Skin epidermis (tissue), 12 donors: ENCODE data around the gene CBY2.
"Not testable (repeated sequence)": the region's sequence is repeated elsewhere in the genome, so short reads cannot be mapped to it uniquely, and the experiment has no call there.

ENCODE experiments used
- H3K27ac ChIP-seq, 21 experiments: fragments of 200-600 bp; sonication (generic) in 11 of 21; one replicate each; pipeline ENCODE4 v1.5.0; 2020; ENCODE audit warnings: mild to moderate bottlenecking in 3 of 21, inconsistent platforms in 2 of 21, moderate library complexity in 2 of 21
- H3K4me3 ChIP-seq, 7 experiments: fragments of 200-600 bp; sonication (generic) in 2 of 7; one replicate each; pipeline ENCODE4 v1.5.0; 2020; ENCODE audit warnings: inconsistent platforms in 2 of 7, mild to moderate bottlenecking in 2 of 7, moderate library complexity in 1 of 7

The CBY2 gene

GRCh38 chr13:45702088-45702487, at the start of gene CBY2:
CBY2 (plus strand) TSS chr13:45702320; CDS start chr13:45702391, 71 bp downstream.
- no peak within 1 kb of the TSS for H3K27ac ChIP-seq

GRCh38 chr13:45654633-45655349, 47.3 kb upstream of the CBY2 start:
- H3K4me3 ChIP-seq: no peak overlapping the region
- no peak overlapping the region for H3K27ac ChIP-seq

More at GRCh38 chr13:45702088-45702487, at the start of gene CBY2:
- no peak within 1 kb of the TSS for H3K4me3 ChIP-seq

GRCh38 chr13:45658586-45659235, 43.4 kb upstream of the CBY2 start:
- Histone ChIP-seq H3K27ac (no peak overlapping the region), H3K4me3 (no peak overlapping the region)

GRCh38 chr13:45659536-45659935, 42.6 kb upstream of the CBY2 start:
- H3K27ac ChIP-seq: no peak overlapping the region
- H3K4me3 ChIP-seq: no peak overlapping the region

GRCh38 chr13:45660458-45660857, 41.7 kb upstream of the CBY2 start:
- H3K27ac ChIP-seq, H3K4me3 ChIP-seq: not testable (repeated sequence)

GRCh38 chr13:45662162-45662561, 40.0 kb upstream of the CBY2 start:
- no peak overlapping the region for H3K4me3 ChIP-seq
- no peak overlapping the region for H3K27ac ChIP-seq

GRCh38 chr13:45662903-45663302, 39.2 kb upstream of the CBY2 start:
- not testable (repeated sequence) for H3K27ac ChIP-seq, H3K4me3 ChIP-seq

GRCh38 chr13:45669626-45670025, 32.5 kb upstream of the CBY2 start:
- H3K27ac ChIP-seq, H3K4me3 ChIP-seq: not testable (repeated sequence)

GRCh38 chr13:45670189-45670885, 31.8 kb upstream of the CBY2 start:
- Histone ChIP-seq H3K4me3 (no peak overlapping the region), H3K27ac (peak overlapping the region in 1 of 21 experiments; percentile 55)

- Histone ChIP-seq H3K27ac (no peak overlapping the region), H3K4me3 (no peak overlapping the region)
These were observed 27.2 kb upstream of the CBY2 start for GRCh38 chr13:45674908-45675307.

GRCh38 chr13:45678282-45678681, 23.8 kb upstream of the CBY2 start:
- Histone ChIP-seq H3K27ac (no peak overlapping the region), H3K4me3 (no peak overlapping the region)

GRCh38 chr13:45681113-45681512, 21.0 kb upstream of the CBY2 start:
- no peak overlapping the region for H3K27ac ChIP-seq
- H3K4me3 ChIP-seq: no peak overlapping the region

GRCh38 chr13:45682494-45683008, 19.6 kb upstream of the CBY2 start:
- H3K27ac ChIP-seq: no peak overlapping the region
- H3K4me3 ChIP-seq: no peak overlapping the region

GRCh38 chr13:45683701-45684100, 18.4 kb upstream of the CBY2 start:
- Histone ChIP-seq H3K27ac (no peak overlapping the region), H3K4me3 (no peak overlapping the region)

- Histone ChIP-seq H3K4me3 (no peak overlapping the region), H3K27ac (no peak overlapping the region)
These were observed 13.5 kb upstream of the CBY2 start for GRCh38 chr13:45688577-45688976.

GRCh38 chr13:45690636-45691035, 11.5 kb upstream of the CBY2 start:
- peak overlapping the region in 1 of 21 experiments; percentile 76 for H3K27ac ChIP-seq

GRCh38 chr13:45691251-45691650, 10.9 kb upstream of the CBY2 start:
- Histone ChIP-seq H3K27ac (peak overlapping the region in 1 of 21 experiments; percentile 76), H3K4me3 (no peak overlapping the region)

More at GRCh38 chr13:45690636-45691035, 11.5 kb upstream of the CBY2 start:
- H3K4me3 ChIP-seq: no peak overlapping the region

GRCh38 chr13:45691667-45692066, 10.5 kb upstream of the CBY2 start:
- H3K4me3 ChIP-seq: no peak overlapping the region
- H3K27ac ChIP-seq: no peak overlapping the region

GRCh38 chr13:45695198-45695730, 6.9 kb upstream of the CBY2 start:
- Histone ChIP-seq H3K27ac (no peak overlapping the region), H3K4me3 (no peak overlapping the region)

GRCh38 chr13:45696610-45697226, 5.4 kb upstream of the CBY2 start:
- Histone ChIP-seq H3K4me3 (no peak overlapping the region), H3K27ac (no peak overlapping the region)
